Embryonic facial prominence (tissue), 1 donor: ENCODE results near the gene TRNAU1AP.
"Not testable (repeated sequence)": the region's sequence is repeated elsewhere in the genome, so short reads cannot be mapped to it uniquely, and the experiment has no call there.

Source experiments
- DNase-seq: peaks from one replicate; pipeline ENCODE4 v3.0.0-alpha.2; 2016; ENCODE audit errors: extremely low spot score

Gene TRNAU1AP

GRCh38 chr1:28521502-28522164 is 31.3 kb upstream of the TRNAU1AP start:
- no peak for DNase-seq

- DNase-seq, result not testable (repeated sequence)
Observed at GRCh38 chr1:28522537-28522936, 30.3 kb upstream of the TRNAU1AP start.

GRCh38 chr1:28525002-28525642 is 27.8 kb upstream of the TRNAU1AP start:
- not testable (repeated sequence) for DNase-seq

GRCh38 chr1:28526886-28527285 is 26.0 kb upstream of the TRNAU1AP start:
- no peak for DNase-seq

- DNase-seq, result no peak
Observed at GRCh38 chr1:28530456-28530855, 22.4 kb upstream of the TRNAU1AP start.

- DNase-seq, result no peak
Observed at GRCh38 chr1:28534671-28535070, 18.2 kb upstream of the TRNAU1AP start.

- DNase-seq, result no peak
Observed at GRCh38 chr1:28535180-28535579, 17.7 kb upstream of the TRNAU1AP start.

GRCh38 chr1:28537457-28538199 is 15.3 kb upstream of the TRNAU1AP start:
- no peak for DNase-seq

GRCh38 chr1:28538286-28538685 is 14.6 kb upstream of the TRNAU1AP start:
- no peak for DNase-seq

- DNase-seq, result no peak
Observed at GRCh38 chr1:28540651-28541050, 12.2 kb upstream of the TRNAU1AP start.

GRCh38 chr1:28541414-28542015 is 11.4 kb upstream of the TRNAU1AP start:
- not testable (repeated sequence) for DNase-seq

GRCh38 chr1:28545246-28545628 is 7.6 kb upstream of the TRNAU1AP start:
- DNase-seq, result no peak

- no peak for DNase-seq
Observed at GRCh38 chr1:28548318-28548717, 4.6 kb upstream of the TRNAU1AP start.

GRCh38 chr1:28551381-28551780 is 1.5 kb upstream of the TRNAU1AP start:
- no peak for DNase-seq

GRCh38 chr1:28560886-28561285 is 8.0 kb downstream of the TRNAU1AP start:
- DNase-seq, result no peak

GRCh38 chr1:28564310-28564709 is 11.4 kb downstream of the TRNAU1AP start:
- no peak for DNase-seq

GRCh38 chr1:28565040-28565439 is 12.2 kb downstream of the TRNAU1AP start:
- no peak for DNase-seq

GRCh38 chr1:28565726-28566125 is 12.8 kb downstream of the TRNAU1AP start:
- DNase-seq, result no peak

GRCh38 chr1:28566931-28567330 is 14.0 kb downstream of the TRNAU1AP start:
- DNase-seq, result no peak

- no peak for DNase-seq
Observed at GRCh38 chr1:28571911-28572310, 19.0 kb downstream of the TRNAU1AP start.

- not testable (repeated sequence) for DNase-seq
Observed at GRCh38 chr1:28572891-28573290, 20.0 kb downstream of the TRNAU1AP start.

GRCh38 chr1:28573564-28573963 is 20.7 kb downstream of the TRNAU1AP start:
- DNase-seq, result no peak
